ENCODE data around the gene FBXL17.

Gene FBXL17

GRCh38 chr5:108146222-108146621 is 235.7 kb downstream of the FBXL17 start:
- no peak for DNase-seq

GRCh38 chr5:108145351-108145750 is 236.5 kb downstream of the FBXL17 start:
- no peak for DNase-seq

- DNase-seq, result no peak
Observed at GRCh38 chr5:108144332-108144731, 237.6 kb downstream of the FBXL17 start.

- DNase-seq, result peak; percentile 73
Observed at GRCh38 chr5:108143581-108143980, 238.3 kb downstream of the FBXL17 start.

- DNase-seq, result peak; percentile 4
Observed at GRCh38 chr5:108141676-108142075, 240.2 kb downstream of the FBXL17 start.

GRCh38 chr5:108136493-108136892 is 245.4 kb downstream of the FBXL17 start:
- DNase-seq, result no peak

- no peak for DNase-seq
Observed at GRCh38 chr5:108129129-108129528, 252.8 kb downstream of the FBXL17 start.

- no peak for DNase-seq
Observed at GRCh38 chr5:108125771-108126511, 256.0 kb downstream of the FBXL17 start.

- no peak for DNase-seq
Observed at GRCh38 chr5:108124596-108124995, 257.3 kb downstream of the FBXL17 start.

- DNase-seq, result no peak
Observed at GRCh38 chr5:108122702-108123101, 259.2 kb downstream of the FBXL17 start.

- no peak for DNase-seq
Observed at GRCh38 chr5:108118813-108119514, 262.9 kb downstream of the FBXL17 start.

- DNase-seq, result no peak
Observed at GRCh38 chr5:108115673-108116072, 266.2 kb downstream of the FBXL17 start.

GRCh38 chr5:108113950-108114349 is 267.9 kb downstream of the FBXL17 start:
- DNase-seq, result no peak

GRCh38 chr5:108111736-108112135 is 270.2 kb downstream of the FBXL17 start:
- DNase-seq, result no peak

- no peak for DNase-seq
Observed at GRCh38 chr5:108109059-108109458, 272.8 kb downstream of the FBXL17 start.

- no peak for DNase-seq
Observed at GRCh38 chr5:108104448-108104847, 277.4 kb downstream of the FBXL17 start.

- DNase-seq, result no peak
Observed at GRCh38 chr5:108102463-108102862, 279.4 kb downstream of the FBXL17 start.

- no peak for DNase-seq
Observed at GRCh38 chr5:108101821-108102220, 280.1 kb downstream of the FBXL17 start.

GRCh38 chr5:108101130-108101529 is 280.8 kb downstream of the FBXL17 start:
- no peak for DNase-seq

GRCh38 chr5:108094800-108095199 is 287.1 kb downstream of the FBXL17 start:
- DNase-seq, result no peak

GRCh38 chr5:108093186-108093585 is 288.7 kb downstream of the FBXL17 start:
- DNase-seq, result peak; percentile 26

- no peak for DNase-seq
Observed at GRCh38 chr5:108090946-108091345, 291.0 kb downstream of the FBXL17 start.

GRCh38 chr5:108084105-108084504 is 297.8 kb downstream of the FBXL17 start:
- no peak for DNase-seq

- DNase-seq, result no peak
Observed at GRCh38 chr5:108083232-108083631, 298.7 kb downstream of the FBXL17 start.

- DNase-seq, result no peak
Observed at GRCh38 chr5:108081707-108082106, 300.2 kb downstream of the FBXL17 start.
